T-helper 1 cell treated with Interleukin-12 subunit alpha and Interleukin-12 subunit beta and Interleukin-4 antibody, amounts not matched to agents 30 ng/mL and 1 ng/mL, for 36 hours (primary cell): ENCODE results near the gene RNF125. TPM values are rescaled to one million over a fixed set of nuclear protein-coding genes. Genes with fewer than 3 reads are reported as not detected.

Source experiments
- intact Hi-C: fragments of 100-400 bp; cut with micrococcal nuclease; formaldehyde crosslinking; loops from one replicate; pipeline ENCODE4 v1.15.1; 2024
- total RNA-seq: library from RNA; stranded (reverse); gene quantifications from 2 replicates; pipeline ENCODE4 v1.2.3, GENCODE V29; 2022

The RNF125 gene
- total RNA-seq, 1 donor from 2014 or later, result 40.3 TPM

GRCh38 chr18:32021756-32022564 is 3.3 kb downstream of the RNF125 start:
- intact Hi-C loops, result loop anchor here (10.0 kb wide), 1 partner anchor 513 kb away; no protein-coding TSS in a partner anchor

DNA sequence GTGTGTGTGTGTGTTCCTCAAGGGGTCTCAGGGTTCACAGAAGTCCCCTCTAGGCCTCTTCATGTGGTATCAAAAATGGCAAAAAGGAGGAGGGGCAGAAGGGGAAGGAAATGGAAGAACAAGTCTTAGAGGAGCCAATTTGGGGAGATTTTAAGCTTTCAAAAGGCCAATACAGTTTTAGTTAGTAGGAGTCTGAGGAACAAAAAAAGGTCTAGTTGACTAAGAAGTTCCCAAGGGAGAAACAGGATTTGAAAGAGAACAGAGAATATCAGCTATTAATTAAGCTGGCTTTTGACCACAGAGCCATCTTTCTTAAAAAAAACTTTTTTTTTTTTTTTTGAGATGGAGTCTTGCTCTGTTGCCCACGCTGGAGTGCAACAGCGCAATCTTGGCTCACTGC is 7.1 kb downstream of the RNF125 start:
- intact Hi-C loops, result loop anchor here (10.0 kb wide), 1 partner anchor 509 kb away; no protein-coding TSS in a partner anchor

DNA sequence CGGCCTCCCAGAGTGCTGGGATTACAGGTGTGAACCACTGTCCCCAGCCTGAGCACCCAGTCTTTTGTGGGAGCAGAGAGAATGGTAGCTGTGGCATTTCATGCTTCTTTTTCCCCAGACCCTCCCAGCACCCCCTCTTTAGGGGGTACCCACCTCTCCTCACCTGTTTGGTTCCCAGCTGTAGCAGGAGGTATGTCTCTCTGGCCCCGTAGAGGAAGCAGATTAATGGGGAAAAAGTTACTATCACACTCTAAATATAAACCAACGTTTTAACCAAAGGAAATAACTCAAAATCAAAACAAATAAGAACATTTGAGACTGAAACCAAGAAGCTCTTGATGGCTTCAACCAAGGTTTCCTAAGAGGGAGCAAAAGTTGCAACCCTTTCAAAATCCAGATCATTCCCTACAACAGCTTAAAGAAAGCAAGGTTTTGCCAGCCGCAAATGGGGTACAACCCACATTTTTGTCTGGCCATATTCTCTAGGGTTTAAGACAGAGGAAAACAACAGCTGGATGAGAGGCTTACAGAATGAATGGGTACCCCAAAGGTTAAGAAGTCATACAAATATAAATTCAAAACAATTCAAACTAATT is 8.0 kb downstream of the RNF125 start:
- intact Hi-C loops, result loop anchor here (10.0 kb wide), 1 partner anchor 508 kb away; no protein-coding TSS in a partner anchor

- intact Hi-C loops, result loop anchor here (10.0 kb wide), 1 partner anchor 505 kb away; no protein-coding TSS in a partner anchor
Observed at GRCh38 chr18:32029558-32029957, 10.9 kb downstream of the RNF125 start.

DNA sequence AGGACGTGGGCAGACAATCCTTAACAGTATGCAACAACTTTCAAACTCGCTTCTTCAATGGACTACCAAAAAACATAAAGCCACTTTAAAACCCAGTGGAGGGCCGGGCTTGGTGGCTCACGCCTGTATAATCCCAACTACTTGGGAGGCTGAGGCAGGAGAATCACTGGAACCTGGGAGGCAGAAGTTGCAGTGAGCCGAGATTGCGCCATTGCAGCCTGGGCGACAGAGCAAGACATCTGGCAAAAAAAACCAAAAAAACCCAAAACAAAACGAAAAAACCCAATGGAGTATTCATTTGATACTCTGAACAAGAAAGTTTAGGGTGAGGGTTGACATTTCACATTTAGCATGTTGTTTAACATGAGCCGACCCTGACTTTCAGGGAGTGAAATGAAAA is 14.0 kb downstream of the RNF125 start:
- intact Hi-C loops, result no loop called here

GRCh38 chr18:32036506-32037180 is 18.0 kb downstream of the RNF125 start:
- intact Hi-C loops, result no loop called here

DNA sequence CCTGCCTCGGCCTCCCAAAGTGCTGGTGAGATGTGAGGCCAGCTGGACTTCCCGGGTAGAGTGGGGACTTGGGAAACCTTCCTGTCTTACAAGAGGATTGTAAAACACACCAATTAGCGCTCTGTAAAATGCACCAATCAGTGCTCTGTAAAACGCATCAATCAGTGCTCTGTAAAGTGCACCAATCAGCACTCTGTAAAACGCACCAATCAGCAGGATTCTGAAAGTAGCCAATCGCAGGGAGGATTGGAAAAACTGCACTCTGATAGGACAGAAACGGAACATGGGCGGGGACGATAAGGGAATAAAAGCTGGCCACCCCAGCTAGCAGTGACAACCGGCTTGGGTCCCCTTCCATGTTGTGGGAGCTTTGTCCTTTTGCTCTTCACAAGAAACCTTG is 19.0 kb downstream of the RNF125 start:
- intact Hi-C loops, result no loop called here

DNA sequence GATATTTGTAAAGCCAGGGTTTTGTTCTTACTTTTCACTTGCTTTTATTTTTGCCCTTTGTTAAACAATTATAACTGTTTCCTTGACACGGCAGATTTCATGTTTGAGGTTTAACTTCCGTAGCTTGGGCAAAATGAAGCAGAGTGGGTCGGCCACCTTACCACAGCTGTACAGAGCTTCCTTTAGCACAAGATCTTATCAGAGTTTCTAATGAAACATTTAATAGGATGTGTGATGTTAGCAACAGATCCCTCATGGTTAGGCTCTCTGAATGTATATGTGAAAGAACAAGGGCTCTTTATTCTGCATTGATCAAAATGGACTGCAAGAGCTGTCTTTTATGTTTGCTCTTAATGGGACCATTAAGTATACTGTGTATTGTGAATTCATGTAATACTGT is 22.3 kb downstream of the RNF125 start:
- intact Hi-C loops, result loop anchor here (1.0 to 2.0 kb wide), 4 partner anchors 8 to 98 kb away; partner anchors contain the start of genes RNF125 and TRAPPC8

GRCh38 chr18:32042337-32042736 is 23.7 kb downstream of the RNF125 start:
- intact Hi-C loops, result no loop called here

DNA sequence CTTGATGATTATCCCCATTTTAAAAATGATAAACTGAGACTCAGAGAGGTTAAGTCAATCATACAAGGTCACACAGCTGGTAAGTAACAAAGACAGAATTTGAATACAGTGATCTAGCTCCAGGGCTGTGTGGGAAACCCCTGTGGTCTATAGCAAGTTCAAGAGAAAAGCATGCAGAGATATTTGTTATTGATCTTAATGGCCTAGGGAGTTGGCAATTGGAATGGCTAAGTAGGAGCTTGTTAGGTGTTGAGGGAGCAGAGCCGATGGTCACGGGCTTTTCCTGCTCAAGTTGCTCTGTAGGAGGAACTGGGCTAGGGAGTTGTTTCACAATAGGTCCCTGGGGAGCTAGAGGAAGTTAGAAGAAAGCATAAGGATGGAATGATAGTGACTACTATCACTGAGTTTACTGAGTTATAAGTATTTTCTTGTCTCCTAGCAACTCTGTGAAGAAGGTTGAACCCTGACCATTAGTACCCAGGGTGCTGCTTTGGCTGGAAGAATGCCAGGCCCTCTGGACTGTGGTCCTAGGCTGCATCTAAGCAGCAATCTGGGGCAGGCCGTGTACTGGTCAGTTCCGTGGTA is 30.0 kb downstream of the RNF125 start:
- intact Hi-C loops, result loop anchor here (1.0 to 2.0 kb wide), 5 partner anchors 7 to 105 kb away; partner anchors contain the start of genes RNF125 and TRAPPC8

GRCh38 chr18:32049393-32050171 is 31.0 kb downstream of the RNF125 start:
- intact Hi-C loops, result loop anchor here (1.0 to 2.0 kb wide), 5 partner anchors 8 to 106 kb away; partner anchors contain the start of genes RNF125 and TRAPPC8

DNA sequence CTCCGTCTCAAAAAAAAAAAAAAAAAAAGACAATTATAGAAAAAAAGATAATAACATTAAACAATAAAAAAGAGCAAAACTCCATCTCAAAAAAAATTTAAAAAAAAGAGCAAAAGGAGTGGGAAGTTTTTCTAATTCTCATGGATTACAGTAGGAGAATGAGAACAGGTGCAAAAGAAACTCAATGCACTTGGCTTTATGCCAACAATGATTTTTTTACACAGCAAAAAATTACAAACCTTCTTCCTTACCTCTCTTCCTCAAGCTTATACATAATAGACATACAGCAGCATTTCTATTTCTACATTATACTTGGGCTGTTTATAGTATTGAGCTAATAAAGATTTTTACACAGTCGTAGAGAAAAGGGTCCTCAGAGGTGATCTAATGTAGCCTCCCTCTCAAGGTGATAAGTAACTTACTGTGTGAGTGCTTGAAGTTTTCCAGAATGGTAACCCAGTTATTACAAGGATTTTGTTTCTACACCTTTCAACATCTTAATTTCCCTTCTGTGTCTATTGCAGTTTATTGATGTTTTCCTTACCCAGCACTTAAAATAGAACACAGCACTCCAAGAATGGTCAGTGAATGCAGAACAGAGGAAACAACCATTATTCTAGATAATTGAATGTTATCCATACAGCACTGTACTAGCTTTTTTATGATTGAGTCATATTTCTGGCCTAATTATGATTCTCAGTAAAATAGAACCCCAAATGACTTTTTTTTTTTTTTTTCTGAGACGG is 38.2 kb downstream of the RNF125 start:
- intact Hi-C loops, result no loop called here

DNA sequence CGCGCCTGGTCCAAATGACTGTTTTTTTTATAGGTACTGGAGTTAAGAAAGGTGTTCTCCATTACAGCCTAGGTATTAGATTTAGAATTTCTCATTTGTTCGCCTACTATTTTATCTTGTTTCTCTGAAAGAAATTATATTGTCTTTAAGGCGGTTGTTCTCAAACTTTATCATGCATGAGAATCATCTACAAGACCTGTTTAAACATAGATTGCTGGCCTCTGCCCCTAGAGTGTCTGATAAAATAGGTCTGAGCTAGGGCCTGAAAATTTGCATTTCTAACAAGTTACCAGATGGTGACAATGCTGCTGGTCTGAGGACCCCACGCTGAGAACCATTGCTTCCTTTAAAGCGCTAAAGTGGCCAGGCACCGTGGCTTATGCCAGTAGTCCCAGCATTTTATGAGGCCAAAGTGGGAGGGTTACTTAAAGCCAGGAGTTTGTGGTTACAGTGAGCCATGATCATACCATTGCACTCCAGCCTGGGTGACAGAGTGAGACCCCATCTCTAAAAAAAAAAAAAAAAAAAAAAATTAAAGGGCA is 39.1 kb downstream of the RNF125 start:
- intact Hi-C loops, result no loop called here

- intact Hi-C loops, result no loop called here
Observed at GRCh38 chr18:32060026-32060425, 41.4 kb downstream of the RNF125 start.

DNA sequence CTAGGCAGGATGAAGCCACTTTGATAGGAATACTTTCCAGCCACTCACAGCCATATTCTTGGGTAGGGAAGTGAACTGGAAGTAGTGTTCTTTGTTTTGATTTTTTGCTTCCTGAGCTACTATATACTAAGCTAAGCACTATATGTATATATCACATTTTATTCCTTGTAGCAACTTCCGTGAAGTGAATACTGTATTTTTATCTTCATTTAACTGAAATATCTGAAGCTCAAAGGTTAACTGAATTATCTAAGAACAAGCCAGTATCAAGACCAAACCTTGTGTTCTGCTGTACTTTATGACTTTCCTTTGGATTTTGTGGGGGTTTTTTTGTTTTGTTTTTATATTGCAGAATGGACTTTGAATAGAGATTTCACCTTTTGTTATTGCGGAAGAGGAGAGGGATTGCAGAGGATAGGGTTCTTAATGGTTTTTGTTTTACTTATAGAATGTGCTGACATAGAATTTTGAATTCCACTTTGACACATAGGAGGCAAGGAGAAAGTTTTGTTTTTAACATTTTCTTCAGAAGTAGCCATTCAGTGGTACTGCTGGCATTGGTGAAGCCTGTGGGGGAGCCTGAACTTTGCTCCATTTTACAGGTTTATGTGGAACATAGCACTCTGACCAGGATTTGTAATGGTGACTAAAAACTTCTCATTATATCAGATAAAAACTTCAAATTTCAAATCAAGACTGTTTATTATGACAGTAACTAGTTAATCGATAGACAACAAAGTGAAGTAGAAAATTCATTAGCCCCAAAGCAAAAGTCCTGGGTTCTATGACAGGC is 48.9 kb downstream of the RNF125 start:
- intact Hi-C loops, result no loop called here

DNA sequence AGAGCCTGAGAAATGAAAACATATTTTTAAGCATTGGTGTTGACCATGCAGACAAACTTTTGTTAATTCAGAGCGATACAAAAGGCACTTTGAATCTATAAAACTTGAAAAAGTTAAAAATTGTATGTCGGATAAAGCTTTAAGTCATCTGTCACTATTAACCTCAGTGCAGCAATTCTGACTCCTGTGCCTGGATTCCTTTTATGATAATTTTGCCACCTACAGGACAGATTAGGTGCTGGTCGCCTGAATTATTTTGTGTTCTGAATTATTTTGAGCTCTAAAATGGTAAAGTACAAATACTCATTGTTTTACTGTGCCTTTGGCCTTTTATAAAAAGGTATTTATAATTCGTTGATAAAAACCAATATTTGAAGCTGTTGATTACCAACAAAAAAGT is 53.7 kb downstream of the RNF125 start:
- intact Hi-C loops, result loop anchor here (1.0 to 10.0 kb wide), 3 partner anchors 54 to 328 kb away; partner anchors contain the start of genes RNF125 and TRAPPC8

DNA sequence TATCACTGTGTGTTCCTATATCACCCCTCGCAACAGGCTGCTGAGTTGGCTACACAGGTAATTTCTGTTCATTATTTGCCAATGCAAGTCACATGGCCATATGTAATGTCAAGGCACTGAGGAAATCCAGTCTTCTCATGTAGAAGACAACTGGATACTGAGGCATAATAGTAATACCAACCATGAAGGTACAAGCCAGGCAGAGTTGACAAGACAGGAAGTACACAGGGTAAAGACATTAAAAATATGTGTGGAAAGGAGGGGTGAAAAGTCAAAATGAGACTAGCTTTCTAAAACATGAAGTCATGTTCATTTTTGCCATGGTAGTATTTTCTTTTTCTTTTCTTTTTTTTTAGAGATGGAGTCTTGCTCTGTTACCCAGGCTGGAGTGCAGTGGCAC is 55.6 kb downstream of the RNF125 start:
- intact Hi-C loops, result loop anchor here (1.0 to 10.0 kb wide), 2 partner anchors 11 to 329 kb away; no protein-coding TSS in a partner anchor

DNA sequence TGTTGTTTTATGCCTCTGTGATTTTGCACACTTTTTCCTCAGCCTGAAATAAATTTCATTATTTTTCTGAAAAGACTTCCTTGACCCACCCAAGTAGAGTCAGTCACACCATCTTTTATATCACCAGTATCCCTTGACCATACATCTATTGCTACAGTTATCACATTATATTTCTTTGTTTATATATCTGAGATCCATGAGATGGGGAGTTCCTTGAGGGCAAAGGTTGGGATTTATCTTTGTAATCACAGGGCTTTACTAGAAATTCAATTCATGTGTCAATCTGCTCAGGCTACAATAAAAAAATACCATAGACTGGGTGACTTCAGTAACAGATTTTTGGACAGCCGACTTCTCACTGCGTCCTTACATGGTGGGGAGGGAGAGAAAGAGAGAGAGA is 60.2 kb downstream of the RNF125 start:
- intact Hi-C loops, result loop anchor here (10.0 kb wide), 1 partner anchor 334 kb away; no protein-coding TSS in a partner anchor

DNA sequence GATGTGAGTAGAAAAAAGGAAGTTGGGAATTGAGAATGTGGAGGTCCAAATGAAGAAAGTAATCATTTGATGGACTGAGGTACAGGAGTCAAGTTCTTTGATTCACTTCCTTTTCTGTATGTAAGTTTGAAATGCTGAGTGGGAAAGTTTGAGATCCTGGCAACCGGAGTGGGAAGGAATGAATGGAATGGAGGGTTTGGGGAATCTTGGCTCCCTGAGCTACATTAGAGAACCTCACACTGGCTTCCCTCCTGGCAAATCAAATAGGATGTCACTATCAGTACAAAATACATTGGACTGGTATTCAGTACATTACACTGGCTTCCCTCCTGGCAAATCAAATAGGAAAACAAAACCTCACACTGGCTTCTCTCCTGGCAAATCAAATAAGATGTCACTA is 63.3 kb downstream of the RNF125 start:
- intact Hi-C loops, result no loop called here
